GM03348 (cell line): ENCODE measurements around the gene SRRM4.
"Not testable (repeated sequence)": the region's sequence is repeated elsewhere in the genome, so short reads cannot be mapped to it uniquely, and the experiment has no call there.

Source experiments
- DNase-seq: peaks from one replicate; pipeline ENCODE4 v3.0.0; 2012; ENCODE audit warnings: low spot score

The SRRM4 gene

DNA sequence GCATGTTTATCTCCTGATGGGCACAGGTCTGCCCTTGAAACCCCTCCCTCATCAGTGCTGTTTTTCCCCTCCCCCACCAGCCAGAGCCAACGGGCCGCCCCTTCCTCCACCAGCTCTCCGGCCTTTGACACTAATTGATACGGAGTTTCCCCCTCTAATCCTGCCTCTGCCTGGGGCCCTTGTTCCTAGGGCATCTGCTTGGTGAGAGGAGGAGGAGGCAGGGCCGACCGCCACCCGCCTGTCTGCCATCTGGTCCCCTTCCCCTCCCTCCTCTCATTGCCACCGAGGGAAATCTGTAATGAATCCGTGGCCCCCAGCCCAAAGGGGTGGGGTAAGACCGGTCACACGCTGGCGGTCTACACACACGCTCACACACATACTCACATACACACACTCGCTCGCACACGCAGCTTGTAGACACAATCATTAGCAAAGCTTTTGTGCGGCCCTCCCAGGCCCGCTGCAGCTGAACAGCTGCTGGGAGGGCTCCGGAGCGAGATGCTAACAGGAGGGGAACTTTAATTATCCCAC lies 27.4 kb downstream of the SRRM4 start:
- no peak for DNase-seq

DNA sequence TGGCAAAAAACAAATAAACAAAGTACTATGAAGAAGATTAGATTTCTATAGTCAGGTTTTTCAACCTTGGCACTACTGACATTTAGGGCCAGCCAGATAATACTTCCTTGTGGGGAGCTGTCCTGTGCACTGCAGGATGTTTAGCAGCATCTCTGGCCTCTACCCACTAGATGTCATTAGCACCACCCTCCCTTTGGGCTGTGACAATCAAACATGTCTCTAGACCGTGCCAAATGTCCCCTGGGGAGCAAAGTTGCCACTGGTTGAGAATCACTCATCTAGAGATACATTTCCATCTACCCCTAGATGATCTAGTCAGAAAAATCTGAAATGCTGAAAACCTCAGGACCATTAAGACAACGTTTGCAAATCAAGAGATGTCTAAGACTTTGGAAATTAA lies 29.9 kb downstream of the SRRM4 start:
- no peak for DNase-seq

DNA sequence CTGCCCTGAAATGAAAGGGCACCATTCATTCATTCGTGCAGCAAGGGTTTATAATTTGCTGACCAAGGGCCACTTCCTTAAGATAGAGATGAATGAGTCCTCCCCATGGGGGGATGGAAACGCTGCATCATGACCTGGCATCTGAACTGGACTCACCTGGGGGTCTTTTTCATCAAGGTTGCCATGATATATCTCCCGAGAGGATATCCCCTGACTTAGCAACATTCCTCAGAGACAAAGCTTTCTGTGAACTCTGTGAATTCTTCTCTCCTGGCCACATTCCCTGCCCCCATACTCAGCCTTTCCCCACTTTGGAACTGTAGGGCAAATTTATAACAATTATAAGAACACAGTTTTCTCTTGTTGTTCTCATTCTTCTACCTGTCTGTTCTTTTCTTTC lies 30.8 kb downstream of the SRRM4 start:
- DNase-seq, result no peak

DNA sequence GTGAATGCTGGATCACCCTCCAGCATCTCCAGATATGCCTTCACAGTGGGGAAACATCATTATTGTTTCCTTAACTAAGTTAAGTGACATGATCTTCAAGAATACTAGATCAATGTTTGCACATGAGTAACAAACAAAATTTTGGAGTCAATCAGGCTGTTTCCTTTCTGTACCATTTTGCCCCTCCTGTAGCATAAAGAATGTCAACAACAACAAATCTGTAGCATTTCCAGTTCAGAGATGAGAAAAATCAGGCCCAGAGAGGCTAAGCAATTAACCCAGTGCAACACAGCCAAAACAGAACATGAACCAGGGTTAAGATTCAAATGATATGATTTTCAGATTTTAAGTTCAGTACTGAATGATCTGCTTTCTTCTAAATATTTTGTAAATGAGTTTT lies 31.7 kb downstream of the SRRM4 start:
- DNase-seq, result no peak

DNA sequence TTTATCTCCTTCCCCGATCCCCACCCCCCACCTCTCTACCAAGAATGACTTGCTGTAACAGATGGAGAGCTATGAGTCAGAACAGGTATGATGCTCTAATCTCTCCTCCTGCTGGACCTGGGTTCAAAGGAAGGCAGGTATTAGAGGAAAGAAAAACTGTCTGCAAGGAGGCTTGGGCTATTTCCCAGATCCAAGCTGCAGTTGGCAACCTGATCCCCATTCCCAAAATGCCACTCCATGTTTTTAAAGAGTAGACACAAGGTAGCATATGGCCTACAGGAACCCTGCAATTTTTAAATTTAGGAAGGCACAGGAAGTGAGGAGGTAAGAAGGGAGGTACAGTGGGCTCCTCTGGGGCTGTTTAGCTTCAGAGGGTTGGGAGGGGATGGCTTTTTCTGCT lies 33.0 kb downstream of the SRRM4 start:
- DNase-seq, result no peak

DNA sequence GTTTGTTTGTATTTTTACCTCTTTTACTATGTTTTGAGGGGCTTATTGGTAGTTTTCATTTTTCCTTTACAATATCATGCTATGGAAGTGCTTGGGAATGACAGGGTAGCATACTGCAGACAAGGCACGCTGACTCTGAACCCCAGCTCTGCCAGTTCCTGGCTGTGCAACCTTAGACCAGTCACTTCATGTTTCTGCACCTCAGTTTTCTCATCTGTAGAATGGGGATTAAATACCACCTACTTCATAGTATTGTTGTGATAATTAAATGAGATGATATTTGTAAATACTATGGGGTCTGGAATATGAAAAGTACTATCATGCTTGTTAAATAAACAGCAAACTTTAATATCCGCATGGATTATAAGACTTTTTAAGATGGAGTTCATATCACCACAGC lies 35.4 kb downstream of the SRRM4 start:
- no peak for DNase-seq

DNA sequence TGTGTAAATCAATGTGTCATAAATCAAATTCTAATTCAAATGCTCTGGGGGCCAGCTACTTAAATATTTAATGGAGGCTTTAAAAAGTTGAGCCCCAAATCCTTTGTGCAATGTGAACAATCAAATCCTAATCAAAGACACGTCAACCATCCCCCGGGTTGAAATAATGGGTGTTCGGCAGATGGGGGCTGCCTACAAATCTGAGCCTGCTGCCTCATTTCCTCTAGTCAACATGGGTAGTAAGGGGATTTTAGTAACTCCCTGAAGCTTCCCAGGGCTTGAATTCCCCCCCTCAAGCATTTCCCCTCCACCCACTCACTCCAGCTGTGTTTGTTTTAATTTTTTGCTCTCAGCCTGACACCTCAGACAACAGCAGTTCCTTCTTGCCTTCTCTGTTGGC lies 37.8 kb downstream of the SRRM4 start:
- no peak for DNase-seq

DNA sequence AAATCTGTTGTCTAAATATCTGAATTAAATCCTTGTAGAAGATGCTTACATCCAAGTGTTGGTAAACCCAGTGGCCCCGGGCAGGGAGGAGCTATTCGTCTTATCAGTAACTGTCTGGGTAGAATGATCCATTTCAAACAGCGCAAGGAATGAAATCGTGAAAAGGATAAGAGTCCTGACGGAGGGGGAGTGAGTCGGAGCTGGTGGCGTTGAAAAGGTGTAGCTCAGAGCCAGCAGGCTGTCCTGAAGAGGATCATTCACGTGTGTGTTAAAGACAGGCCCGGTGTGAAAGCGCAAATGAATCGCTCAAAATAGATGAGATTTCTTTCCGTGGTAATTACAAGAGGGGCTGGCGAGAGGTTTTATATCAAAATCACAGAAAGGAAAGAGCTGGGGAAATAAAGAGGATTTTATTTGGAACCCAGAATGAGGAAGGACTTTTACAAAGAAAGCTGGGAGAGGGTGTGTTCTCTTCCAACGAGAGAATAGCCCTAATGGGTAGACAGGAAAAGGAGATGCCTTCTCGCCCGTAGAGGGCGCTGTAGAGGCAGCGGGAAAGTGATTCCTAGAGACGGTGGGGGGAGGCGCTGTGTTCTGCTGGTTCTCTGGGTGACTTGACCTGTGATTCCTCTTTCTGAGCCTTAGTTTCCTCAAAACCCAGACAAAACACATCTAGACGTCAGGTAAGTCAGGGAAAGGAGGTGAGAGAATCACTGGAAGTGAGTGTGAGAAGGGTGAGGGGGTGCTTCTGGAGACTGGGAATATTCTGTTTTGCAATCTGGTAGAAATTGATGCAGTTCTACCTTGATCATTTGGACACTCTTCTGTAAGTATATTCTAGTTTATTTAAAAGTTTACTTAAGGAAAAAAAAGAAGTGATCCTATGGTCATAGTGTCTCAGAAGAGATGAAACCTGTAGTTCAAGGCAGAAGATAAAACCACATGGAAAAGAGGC lies 39.3 kb downstream of the SRRM4 start:
- DNase-seq, result no peak

DNA sequence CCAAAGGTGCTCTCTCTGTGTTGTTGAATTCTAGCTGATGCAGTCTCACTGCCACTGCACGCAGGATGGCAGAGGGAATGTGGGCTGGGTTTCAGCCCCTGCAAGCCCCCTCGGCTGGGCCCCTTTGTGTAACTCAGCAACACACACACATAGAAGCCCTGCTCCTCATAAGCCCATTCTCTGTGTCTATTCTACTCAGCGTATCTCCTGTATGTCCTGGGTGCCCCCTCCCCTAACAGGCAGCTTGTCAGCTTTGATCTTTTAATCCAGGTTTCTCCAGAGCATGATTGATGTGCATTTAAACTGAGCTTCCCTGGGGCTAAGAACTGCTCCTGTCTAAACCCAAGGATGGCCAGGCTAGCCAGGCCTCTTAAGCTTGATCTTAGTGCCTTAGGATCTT lies 43.0 kb downstream of the SRRM4 start:
- no peak for DNase-seq

DNA sequence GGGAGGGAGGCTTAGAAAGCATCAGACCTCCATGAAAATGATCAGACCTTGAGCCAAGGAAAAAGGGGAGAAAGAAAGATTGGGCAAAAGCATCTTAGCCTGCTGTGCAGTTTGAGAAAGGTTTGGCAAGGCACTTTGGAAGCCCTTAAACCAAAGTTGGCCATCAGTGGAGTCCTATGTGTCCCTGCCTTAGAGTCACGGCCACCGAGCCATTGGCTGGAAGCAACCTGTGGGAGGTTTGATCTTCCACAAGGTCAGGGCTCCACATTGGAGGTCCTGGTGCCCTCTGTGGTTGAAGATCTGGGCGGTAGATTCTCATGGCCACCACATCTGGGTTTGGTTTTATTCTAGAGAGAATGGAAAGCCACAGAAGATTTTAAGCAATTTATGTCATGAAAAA lies 44.4 kb downstream of the SRRM4 start:
- no peak for DNase-seq

DNA sequence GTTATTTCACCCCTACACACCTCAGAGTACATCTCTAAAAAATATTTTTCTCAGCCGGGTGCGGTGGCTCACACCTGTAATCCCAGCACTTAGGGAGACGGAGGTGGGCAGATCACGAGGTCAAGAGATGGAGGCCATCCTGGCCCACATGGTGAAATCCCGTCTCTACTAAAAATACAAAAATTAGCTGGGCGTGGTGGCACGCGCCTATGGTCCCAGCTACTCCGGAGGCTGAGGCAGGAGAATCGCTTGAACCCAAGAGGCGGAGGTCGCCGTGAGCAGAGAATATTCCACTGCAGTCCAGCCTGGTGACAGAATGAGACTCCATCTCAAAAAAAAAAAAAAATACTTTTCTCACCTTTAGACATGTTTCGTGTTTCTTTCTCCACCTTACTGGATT lies 52.0 kb downstream of the SRRM4 start:
- DNase-seq, result not testable (repeated sequence)

DNA sequence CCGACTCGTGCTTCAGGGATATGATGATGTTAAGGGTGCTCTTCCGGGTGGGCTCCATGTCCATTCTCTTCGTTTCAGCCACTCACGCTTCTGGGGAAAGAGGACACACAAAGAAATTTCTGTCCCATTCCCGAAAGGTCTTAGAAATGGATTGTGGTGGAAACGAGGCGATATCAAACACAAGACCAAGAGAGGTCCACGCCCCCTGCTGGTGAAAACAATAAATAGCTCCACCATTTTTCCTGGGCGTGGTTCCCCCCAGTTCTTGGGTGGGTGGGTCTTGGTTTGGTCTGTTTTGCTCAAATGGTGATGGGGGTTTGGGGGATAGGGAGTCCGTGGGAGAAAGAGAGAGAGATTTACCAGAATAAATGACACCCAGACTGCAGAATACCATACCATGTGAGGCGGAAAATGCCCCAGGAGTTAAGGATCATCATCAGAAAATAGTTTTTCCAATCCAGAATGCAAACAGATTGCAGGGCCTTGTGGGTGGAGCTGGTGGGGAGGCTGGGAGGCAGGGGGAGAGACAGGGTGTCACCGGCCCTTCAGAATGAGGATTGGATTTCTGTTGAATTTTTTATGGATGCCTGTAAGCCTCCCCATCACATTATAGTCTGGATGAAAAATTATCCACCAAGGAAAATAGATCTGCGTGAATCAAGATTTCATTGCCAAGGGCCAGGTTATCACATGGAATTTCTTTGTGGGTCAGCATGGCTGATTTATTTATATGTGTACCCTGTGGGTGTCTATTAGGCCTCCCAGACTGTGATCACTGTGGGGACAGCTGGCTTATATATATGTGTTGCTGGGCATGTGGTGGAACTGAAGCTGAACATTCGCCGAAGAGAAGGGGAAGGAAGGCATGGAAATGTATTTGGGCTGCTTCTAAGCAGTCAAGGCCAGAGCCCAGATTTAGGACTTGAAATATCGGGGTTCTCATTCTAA lies 55.8 kb downstream of the SRRM4 start:
- peak; percentile 53 for DNase-seq

DNA sequence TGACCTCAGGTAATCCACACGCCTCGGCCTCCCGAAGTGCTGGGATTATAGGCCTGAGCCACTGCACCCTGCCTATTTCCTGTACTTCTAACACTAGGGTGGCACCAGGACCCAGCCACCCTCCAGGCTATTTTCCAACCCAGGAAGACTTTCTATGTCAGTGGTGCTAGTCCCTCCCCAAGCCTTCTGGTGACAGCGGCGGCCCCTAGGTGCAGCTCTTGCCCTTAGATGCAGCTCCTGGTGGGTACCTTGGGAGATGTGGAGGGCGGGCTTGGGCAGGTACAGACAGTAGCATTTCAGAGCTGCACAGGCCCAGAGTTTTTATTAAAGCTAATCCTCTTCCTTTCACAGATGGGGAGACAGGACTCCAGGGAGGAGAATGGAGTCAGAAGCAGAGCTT lies 62.8 kb downstream of the SRRM4 start:
- no peak for DNase-seq

DNA sequence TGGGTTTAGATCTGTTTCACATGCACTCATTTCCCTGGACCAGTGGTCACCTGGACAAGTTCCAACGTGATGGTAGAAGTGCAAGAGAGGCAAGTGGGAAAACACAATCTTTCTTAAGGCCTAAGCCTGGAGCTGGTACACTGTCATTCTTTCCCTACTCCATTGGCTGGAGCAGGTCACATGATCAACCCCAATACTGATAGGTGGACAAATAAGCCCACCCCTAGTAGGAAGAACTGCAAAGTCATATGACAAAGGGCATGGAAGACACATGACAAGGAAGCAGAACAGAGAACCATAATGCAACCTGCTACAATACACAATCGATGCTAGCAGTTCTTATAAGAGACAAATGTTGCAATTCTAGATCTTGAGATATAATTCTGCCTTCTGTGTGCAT lies 66.3 kb downstream of the SRRM4 start:
- no peak for DNase-seq

DNA sequence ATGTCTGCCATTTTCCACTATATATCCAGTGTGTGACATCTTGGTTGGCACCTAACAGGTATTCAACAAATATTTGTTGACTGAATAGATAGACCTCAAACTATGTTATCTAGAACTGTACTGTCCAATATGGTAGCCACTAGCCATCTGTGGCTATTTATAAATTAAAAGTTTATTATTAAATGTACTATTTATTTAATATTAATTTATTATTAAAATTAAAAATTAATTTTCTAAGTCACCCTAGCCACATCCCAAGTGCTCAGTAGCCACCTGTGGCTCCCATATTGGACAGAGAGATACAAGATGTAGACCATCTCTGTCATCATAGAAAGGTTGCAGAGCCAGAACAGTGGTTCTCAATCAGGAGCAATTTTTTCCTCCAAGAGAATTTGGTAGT lies 69.3 kb downstream of the SRRM4 start:
- DNase-seq, result no peak

DNA sequence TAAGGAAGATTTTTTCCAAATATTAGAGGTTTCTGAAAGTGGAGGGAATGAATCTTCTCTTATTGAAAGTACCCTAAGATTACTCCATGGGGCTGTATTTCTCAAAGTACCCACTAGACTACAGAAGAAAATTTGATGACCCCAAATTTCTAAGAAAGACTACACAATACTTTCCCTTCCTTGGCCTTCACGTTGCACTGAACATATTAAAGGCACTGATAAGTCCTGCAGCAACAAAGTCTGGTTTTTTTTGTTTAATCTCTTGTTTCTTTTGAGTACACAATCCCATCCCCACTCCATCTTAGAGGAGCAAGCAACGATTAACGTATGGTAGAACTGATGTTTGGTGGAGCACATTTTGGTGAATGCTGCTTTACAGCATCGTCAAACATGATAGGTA lies 70.1 kb downstream of the SRRM4 start:
- no peak for DNase-seq

DNA sequence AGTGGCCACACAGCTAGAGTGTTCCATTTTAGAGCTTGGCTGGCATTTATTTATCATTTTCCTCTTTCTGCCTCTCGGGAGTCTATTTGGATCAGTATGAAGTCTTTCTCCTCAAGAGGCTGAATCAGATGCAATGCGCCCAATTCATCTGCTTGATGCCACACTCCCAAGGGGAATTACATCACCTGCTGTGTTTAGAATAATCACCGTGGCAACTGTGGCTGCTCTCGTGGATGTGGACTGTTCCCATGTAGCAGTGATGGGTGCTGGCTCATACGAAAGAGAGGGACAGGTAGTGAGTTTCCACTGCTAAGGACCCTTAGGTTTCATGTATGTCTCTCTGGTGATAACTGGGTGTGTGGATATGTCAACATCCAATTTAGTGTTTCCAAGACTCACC lies 70.7 kb downstream of the SRRM4 start:
- DNase-seq, result no peak

DNA sequence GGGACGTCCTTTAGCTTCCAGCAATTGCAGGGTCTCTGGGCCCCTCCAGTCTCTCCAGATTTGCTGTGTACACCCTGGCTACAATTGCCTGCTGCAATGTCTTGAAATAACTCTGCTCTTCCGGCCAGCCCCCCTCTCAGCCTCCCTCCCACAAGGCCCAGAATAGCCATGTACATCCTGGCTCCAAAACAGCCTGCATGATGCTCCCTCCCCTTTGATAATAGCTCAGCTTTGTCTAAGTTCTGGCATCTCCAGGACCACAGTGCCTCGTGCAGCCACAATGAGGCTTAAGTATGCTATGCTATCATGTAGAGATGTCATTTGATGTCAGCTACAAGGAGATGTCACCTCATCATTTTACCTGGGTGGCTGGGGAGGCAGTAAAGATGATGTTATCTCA lies 74.6 kb downstream of the SRRM4 start:
- DNase-seq, result no peak

DNA sequence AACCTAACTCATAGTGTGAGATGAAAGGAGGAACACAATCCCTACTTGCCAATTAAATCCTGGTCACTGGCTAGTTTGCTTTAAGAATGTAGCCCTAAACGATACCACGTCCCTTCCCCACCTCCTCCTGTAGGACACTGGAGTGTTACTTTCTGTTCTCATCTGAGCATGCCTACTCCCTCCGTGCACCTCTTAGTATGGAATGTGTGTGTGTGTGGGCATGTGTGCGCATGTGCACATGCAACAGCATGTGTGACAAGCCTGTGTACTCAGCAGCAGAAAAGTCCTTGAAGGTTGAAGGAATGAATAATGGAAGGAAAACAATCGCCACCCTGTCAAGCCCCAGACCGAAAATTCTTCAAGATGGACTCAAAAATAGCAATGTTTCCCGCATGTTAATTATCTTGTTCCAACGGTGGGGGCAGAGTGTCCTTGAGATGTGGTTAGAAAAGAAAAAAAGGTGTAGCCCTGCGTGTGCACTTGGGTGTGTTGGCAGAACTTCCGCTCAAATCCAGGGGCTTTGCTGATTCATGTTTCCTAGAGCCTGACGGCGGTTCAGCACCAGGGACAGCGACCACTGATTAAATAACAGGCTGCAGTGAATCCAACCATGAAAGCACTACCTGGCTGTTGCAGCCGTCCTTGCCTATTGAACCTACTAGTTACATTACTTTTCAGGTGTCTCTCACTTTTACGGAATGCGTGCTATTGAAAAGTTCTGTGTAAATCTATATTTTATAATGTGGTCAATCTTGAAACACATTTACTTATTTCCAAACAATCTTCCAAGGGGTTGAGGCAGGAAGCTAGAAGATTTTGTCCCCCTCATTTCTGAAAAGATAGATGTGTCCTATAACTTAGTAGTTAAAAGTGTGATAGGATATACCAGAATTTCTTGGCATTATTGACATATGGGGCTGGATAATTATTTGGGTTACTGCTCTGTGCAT lies 79.8 kb downstream of the SRRM4 start:
- peak; percentile 23 for DNase-seq

DNA sequence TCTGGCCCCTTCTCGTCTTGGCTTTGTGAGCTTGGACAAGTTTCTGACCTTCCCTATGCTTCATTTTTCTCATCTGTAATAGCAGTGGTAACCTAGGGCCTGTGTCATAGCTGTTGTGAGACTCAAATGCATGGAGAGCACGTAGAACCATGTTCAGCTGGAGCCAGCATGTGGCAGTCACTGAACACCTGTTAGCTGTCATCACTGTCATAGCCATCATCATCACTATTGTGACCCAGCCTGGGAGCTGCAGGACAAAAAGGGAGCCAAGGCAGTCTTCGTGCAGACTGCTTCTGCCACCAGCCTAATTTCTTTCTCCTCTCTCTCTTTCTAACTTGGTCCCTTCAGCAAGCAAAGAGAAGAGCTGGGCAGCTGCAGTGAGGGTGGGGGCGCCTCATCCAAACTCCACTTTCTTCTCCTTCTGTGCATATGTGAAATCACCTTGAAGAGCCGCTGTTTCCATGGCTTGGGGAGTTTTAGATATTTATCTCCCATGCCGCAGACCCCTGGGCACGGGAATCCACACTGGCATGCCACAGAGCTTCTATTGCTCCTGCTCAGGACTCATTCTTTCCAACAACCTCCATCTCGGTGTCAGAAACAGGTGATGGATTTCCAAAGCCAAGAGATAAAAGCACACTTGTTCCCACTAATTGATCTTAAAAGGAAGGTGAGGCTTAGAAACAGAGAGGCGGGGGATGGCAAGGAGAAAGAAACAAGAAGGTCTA lies 87.0 kb downstream of the SRRM4 start:
- no peak for DNase-seq

DNA sequence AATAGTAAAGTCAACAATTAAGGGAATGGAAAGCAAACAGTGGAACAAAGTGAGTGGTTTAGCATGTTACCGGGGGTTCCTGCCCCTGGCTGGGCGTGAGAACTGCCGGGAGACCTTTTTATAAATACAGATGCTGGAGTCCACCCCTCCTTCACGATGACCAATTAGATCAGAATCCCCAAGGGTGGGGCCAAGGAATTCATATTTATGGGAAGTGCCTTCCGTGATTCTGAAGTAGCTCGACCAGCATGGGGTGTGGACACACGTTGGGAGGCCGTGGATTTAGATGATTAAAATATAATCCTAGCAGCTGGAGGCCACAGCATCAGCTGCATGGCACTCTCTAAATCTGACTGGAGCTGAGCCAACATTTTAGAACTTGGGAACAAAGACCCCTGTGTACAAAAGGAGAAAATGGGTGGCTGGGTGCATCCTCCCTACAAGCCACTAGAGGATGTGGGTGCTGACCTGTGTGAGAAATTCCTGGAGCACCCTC lies 87.9 kb downstream of the SRRM4 start:
- DNase-seq, result no peak
